ENCODE data around the gene UBE3B. TPM values are rescaled to one million over a fixed set of nuclear protein-coding genes. Genes with fewer than 3 reads are reported as not detected.

UBE3B gene
- total RNA-seq, 1 experiment from 2014 or later: 29.3 TPM

- ATAC-seq: no peak
- Mint-ChIP-seq H3K36me3 (peaks cover 50% of the 10 kb centered on the region), H3K27ac (no peak overlapping the region; the same call in 1 of the 2 replicates), H3K9me3 (no peaks in the 10 kb centered on the region), H3K4me1 (no peaks in the 10 kb centered on the region), H3K4me3 (no peak overlapping the region), H3K27me3 (ENCODE audit: low read depth) (no peaks in the 10 kb centered on the region)
- POLR2A ChIA-PET: no interaction called here
- CTCF ChIA-PET: no interaction called here
- DNase-seq (ENCODE audit: low spot score): no peak
- TF ChIP-seq SOX15 (CRISPR knock-in tag; IDR thresholded peaks at IDR 0.05) (no peak), OVOL2 (CRISPR knock-in tag; IDR thresholded peaks at IDR 0.05; ENCODE audit: borderline replicate concordance) (no peak), EMX1 (CRISPR knock-in tag; IDR thresholded peaks at IDR 0.05) (no peak), GABPB1 (CRISPR knock-in tag; IDR thresholded peaks at IDR 0.05) (no peak), CTCF (IDR thresholded peaks at IDR 0.05) (no peak), TEAD4 (CRISPR knock-in tag; IDR thresholded peaks at IDR 0.05) (no peak), ESRRA (CRISPR knock-in tag; IDR thresholded peaks at IDR 0.05; ENCODE audit: borderline replicate concordance) (no peak), ZNF671 (CRISPR knock-in tag; IDR thresholded peaks at IDR 0.05) (no peak), ZNF232 (CRISPR knock-in tag; IDR thresholded peaks at IDR 0.05) (no peak), ZNF138 (CRISPR knock-in tag; conservative IDR thresholded peaks at IDR 0.05) (no peak), ZSCAN18 (CRISPR knock-in tag; IDR thresholded peaks at IDR 0.05) (no peak), NR1H2 (CRISPR knock-in tag; IDR thresholded peaks at IDR 0.05) (no peak), CDX4 (CRISPR knock-in tag; IDR thresholded peaks at IDR 0.05; ENCODE audit: borderline replicate concordance) (no peak), GRHL2 (CRISPR knock-in tag; IDR thresholded peaks at IDR 0.05; ENCODE audit: insufficient replicate concordance, severe bottlenecking) (no peak), HMGA2 (CRISPR knock-in tag; IDR thresholded peaks at IDR 0.05) (no peak), JAZF1 (CRISPR knock-in tag; IDR thresholded peaks at IDR 0.05) (no peak), ATF6 (CRISPR knock-in tag; IDR thresholded peaks at IDR 0.05) (no peak), AR (CRISPR knock-in tag; IDR thresholded peaks at IDR 0.05) (no peak)
These were observed 103.4 kb downstream of the UBE3B start for GRCh38 chr12:109580684-109581333.

GRCh38 chr12:109581334-109581691 is 103.9 kb downstream of the UBE3B start:
- Mint-ChIP-seq H3K9me3 (no peaks in the 10 kb centered on the region), H3K27me3 (ENCODE audit: low read depth) (no peaks in the 10 kb centered on the region), H3K4me3 (no peak overlapping the region), H3K4me1 (no peaks in the 10 kb centered on the region), H3K27ac (no peak overlapping the region; the same call in 1 of the 2 replicates), H3K36me3 (peaks cover 48% of the 10 kb centered on the region)
- ATAC-seq (no peak), DNase-seq (ENCODE audit: low spot score) (no peak)
- POLR2A ChIA-PET: no interaction called here
- CTCF ChIA-PET: no interaction called here
- TF ChIP-seq ZNF232 (CRISPR knock-in tag; IDR thresholded peaks at IDR 0.05) (no peak), IRF2 (CRISPR knock-in tag; IDR thresholded peaks at IDR 0.05; ENCODE audit: borderline replicate concordance, low read depth) (no peak), HMGXB4 (CRISPR knock-in tag; IDR thresholded peaks at IDR 0.05) (no peak), ATF2 (CRISPR knock-in tag; IDR thresholded peaks at IDR 0.05; ENCODE audit: borderline replicate concordance, low read depth) (no peak), TEAD4 (CRISPR knock-in tag; IDR thresholded peaks at IDR 0.05) (no peak), EMX1 (CRISPR knock-in tag; IDR thresholded peaks at IDR 0.05) (no peak), OVOL2 (CRISPR knock-in tag; IDR thresholded peaks at IDR 0.05; ENCODE audit: borderline replicate concordance) (no peak), FOXK1 (CRISPR knock-in tag; IDR thresholded peaks at IDR 0.05) (no peak)
